ENCODE data around the gene KLF17. TPM values are rescaled to one million over a fixed set of nuclear protein-coding genes. Genes with fewer than 3 reads are reported as not detected.

Gene KLF17
- total RNA-seq, 1 donor from 2014 or later = not detected

DNA sequence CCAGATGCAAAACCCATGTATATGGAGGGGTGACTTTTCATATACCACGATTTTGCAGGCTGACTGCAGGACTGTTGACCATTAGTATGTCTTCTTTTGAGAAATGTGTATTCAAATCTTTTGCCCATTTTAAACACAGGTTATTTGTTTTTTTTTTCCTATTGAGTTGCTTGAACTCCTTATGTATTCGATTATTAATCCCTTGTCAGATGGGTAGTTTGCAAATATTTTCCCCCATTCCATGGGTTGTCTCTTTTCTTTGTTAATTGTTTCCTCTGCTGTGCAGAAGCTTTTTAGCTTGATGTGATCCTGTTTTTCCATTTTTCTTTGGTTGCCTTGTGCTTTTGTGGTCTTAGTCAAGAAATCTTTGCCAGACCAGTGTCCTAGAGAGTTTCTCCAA is 24.6 kb upstream of the KLF17 start:
- intact Hi-C loops (cut with micrococcal nuclease) = no loop called here
- Mint-ChIP-seq H3K27ac (no peak overlapping the region), H3K36me3 (ENCODE audit: low read depth) (no peaks in the 10 kb centered on the region), H3K27me3 (peaks cover 5% of the 10 kb centered on the region), H3K4me3 (no peak overlapping the region), H3K9me3 (no peaks in the 10 kb centered on the region), H3K4me1 (no peaks in the 10 kb centered on the region)
- POLR2A ChIA-PET = no interaction called here
- ATAC-seq (ENCODE audit: low read depth) = no peak
- no peak for DNase-seq
- CTCF ChIA-PET = no interaction called here
- TF ChIP-seq, protein P1, sequence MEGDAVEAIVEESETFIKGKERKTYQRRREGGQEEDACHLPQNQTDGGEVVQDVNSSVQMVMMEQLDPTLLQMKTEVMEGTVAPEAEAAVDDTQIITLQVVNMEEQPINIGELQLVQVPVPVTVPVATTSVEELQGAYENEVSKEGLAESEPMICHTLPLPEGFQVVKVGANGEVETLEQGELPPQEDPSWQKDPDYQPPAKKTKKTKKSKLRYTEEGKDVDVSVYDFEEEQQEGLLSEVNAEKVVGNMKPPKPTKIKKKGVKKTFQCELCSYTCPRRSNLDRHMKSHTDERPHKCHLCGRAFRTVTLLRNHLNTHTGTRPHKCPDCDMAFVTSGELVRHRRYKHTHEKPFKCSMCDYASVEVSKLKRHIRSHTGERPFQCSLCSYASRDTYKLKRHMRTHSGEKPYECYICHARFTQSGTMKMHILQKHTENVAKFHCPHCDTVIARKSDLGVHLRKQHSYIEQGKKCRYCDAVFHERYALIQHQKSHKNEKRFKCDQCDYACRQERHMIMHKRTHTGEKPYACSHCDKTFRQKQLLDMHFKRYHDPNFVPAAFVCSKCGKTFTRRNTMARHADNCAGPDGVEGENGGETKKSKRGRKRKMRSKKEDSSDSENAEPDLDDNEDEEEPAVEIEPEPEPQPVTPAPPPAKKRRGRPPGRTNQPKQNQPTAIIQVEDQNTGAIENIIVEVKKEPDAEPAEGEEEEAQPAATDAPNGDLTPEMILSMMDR (IDR thresholded peaks at IDR 0.05) = no peak

DNA sequence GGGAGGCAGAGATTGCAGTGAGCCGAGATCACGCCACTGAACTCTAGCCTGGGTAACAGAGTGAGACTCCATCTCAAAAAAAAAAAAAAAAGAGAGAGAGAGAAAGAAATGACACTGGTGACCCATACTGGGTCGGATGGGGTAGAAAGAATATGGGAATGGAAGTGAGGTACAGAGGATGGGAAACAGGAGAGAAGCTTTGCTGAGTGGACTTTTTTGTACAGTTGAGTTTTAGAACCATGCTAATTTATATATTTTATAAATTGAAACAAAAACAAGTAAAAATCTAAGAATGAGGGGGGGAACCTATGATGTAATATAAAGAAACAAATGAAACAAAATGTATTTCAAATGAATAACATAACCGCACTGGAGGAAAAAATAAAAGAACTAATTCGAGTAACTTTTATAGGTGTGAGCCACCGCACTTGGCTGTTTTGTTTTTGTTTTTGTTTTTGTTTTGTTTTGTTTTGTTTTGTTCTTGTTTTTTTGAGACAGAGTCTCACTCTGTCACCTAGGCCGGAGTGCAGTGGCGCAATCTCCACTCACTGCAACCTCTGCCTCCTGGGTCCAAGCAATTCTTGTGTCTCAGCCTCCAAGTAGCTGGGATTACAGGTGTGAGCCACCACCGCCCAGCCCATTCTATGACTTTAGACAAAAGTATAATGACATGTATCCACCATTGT is 18.3 kb upstream of the KLF17 start:
- CTCF ChIA-PET = no interaction called here
- POLR2A ChIA-PET = no interaction called here
- intact Hi-C loops (cut with micrococcal nuclease) = no loop called here

DNA sequence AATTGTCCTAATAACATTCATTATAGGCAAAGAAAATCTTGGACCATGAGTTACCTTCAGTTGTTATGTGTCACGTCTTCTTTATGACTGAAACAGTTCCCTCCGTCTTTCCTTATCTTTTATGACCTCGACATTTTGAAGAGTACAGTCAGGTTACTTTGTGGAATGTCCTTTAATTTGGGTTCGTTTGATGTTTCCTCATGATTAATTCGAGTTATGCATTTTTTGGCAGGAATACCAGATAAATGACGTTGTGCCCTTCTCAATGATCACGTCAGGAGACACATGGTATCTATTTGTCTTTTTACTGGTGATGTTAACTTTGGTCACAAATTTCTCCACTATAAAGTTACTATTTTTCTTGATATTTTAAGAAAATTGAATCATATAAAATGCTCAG is 17.3 kb upstream of the KLF17 start:
- TF ChIP-seq, protein P1 (IDR thresholded peaks at IDR 0.05) = no peak
- ChIA-PET POLR2A (no interaction called here), CTCF (no interaction called here)
- ATAC-seq (ENCODE audit: low read depth) (no peak), DNase-seq (no peak)
- H3K36me3 Mint-ChIP-seq (ENCODE audit: low read depth) = no peaks in the 10 kb centered on the region
- no peak overlapping the region for H3K4me3 Mint-ChIP-seq
- H3K27ac Mint-ChIP-seq = no peak overlapping the region
- peaks cover 5% of the 10 kb centered on the region for H3K27me3 Mint-ChIP-seq
- H3K9me3 Mint-ChIP-seq = no peaks in the 10 kb centered on the region
- intact Hi-C loops (cut with micrococcal nuclease) = no loop called here
- no peaks in the 10 kb centered on the region for H3K4me1 Mint-ChIP-seq

More for the DNA sequence above, 18.3 kb upstream of the KLF17 start:
- Mint-ChIP-seq H3K36me3 (ENCODE audit: low read depth) (no peaks in the 10 kb centered on the region), H3K27me3 (peaks cover 3% of the 10 kb centered on the region), H3K4me3 (no peak overlapping the region), H3K27ac (no peak overlapping the region), H3K4me1 (no peaks in the 10 kb centered on the region), H3K9me3 (no peaks in the 10 kb centered on the region)
- no peak for ATAC-seq (ENCODE audit: low read depth)
- TF ChIP-seq, protein P1 (IDR thresholded peaks at IDR 0.05) = no peak
- DNase-seq = no peak

DNA sequence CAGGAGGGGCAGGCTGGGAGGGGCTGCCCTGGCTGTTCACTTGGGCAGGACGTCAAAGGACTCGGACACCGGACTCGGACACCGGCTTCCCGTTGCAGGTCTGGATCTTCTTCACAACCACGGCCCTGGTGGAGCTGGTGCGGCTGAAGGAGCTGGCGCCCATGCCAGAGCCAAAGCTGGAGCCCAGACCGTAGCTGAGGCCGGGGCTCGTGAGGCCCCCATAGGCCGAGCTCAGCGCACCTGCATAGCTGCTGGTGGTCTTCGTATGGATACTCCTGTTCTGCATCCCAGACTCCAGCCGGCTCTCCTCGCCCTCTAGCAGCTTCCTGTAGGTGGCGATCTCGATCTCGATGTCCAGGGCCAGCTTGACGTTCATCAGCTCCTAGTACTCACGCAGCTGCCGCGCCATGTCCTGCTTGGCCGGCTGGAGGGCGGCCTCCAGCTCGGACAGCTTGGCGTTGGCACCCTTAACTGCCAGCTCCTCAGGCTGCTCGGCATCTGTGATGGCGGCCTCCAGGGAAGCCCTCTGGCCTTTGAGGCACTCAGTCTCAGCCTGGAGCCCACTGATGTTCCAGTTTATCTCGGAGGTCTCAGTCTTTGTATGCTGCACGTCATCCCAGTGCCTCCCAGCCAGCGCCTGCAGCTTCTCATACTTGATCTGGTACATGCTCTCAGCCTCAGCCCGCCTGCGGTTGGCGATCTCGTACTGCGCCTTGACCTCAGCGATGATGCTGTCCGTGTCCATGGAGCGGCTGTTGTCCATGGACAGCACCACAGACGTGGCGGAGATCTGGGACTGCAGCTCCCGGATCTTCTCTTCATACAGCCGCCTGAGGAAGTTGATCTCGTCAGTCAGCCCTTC is 15.1 kb upstream of the KLF17 start:
- no peaks in the 10 kb centered on the region for H3K9me3 Mint-ChIP-seq
- H3K27me3 Mint-ChIP-seq = peaks cover 13% of the 10 kb centered on the region
- no peaks in the 10 kb centered on the region for H3K36me3 Mint-ChIP-seq (ENCODE audit: low read depth)
- no peaks in the 10 kb centered on the region for H3K4me1 Mint-ChIP-seq
- ChIA-PET POLR2A (no interaction called here), CTCF (no interaction called here)
- no peak for DNase-seq
- no peak for ATAC-seq (ENCODE audit: low read depth)
- no peak overlapping the region for H3K4me3 Mint-ChIP-seq
- H3K27ac Mint-ChIP-seq = no peak overlapping the region
- TF ChIP-seq, protein P1 (IDR thresholded peaks at IDR 0.05) = no peak
- intact Hi-C loops (cut with micrococcal nuclease) = no loop called here

DNA sequence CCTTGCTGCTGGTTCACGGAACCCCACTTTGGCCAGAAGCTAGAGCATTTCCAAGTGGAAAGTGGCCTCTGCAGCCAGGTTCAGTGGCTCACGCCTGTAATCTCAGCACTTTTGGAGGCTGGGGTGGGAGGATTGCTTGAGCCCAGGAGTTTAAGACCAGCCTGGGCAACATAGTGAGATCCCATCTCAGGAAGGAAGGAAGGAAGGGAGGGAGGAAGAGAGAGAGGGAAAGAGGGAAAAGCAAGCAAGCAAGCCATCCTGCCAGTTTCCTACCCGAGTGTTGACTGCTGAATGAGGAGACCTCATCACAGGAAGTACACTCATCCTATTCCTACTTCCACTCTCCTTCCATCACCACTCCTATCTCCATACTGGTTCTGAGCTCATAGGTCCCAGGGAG is 12.8 kb upstream of the KLF17 start:
- no peaks in the 10 kb centered on the region for H3K4me1 Mint-ChIP-seq
- ChIA-PET CTCF (no interaction called here), POLR2A (no interaction called here)
- H3K27ac Mint-ChIP-seq = no peak overlapping the region
- ATAC-seq (ENCODE audit: low read depth) = no peak
- TF ChIP-seq, protein P1 (IDR thresholded peaks at IDR 0.05) = no peak
- intact Hi-C loops (cut with micrococcal nuclease) = no loop called here
- DNase-seq = no peak
- H3K36me3 Mint-ChIP-seq (ENCODE audit: low read depth) = no peaks in the 10 kb centered on the region
- H3K27me3 Mint-ChIP-seq = peaks cover 13% of the 10 kb centered on the region
- no peak overlapping the region for H3K4me3 Mint-ChIP-seq
- H3K9me3 Mint-ChIP-seq = no peaks in the 10 kb centered on the region
